Measurements from ENCODE around the gene POLA1. TPM values are rescaled to one million over a fixed set of nuclear protein-coding genes. Genes with fewer than 3 reads are reported as not detected.

Gene POLA1
- polyA plus RNA-seq, 1 experiment, result 2.2 TPM

GRCh38 chrX:24969812-24970211 is 276.1 kb downstream of the POLA1 start:
- DNase-seq (ENCODE audit: low read depth, low spot score), result no peak
- POLR2A ChIA-PET, result no interaction called here
- Histone ChIP-seq H3K9me3 (ENCODE audit: control insufficient read depth, insufficient read depth, low read length) (no peaks in the 10 kb centered on the region), H3K27me3 (ENCODE audit: control insufficient read depth, insufficient read depth, low read length) (no peaks in the 10 kb centered on the region), H3K4me3 (ENCODE audit: low read depth, low read length) (no peak overlapping the region), H3K27ac (ENCODE audit: low read depth, low read length) (no peak overlapping the region)
- no peak for TF ChIP-seq CTCF (IDR thresholded peaks at IDR 0.05; ENCODE audit: low read depth, low read length)
- CTCF ChIA-PET, result no interaction called here

GRCh38 chrX:24979081-24979480 is 285.4 kb downstream of the POLA1 start:
- CTCF ChIA-PET, result no interaction called here

GRCh38 chrX:24981030-24981429 is 287.3 kb downstream of the POLA1 start:
- DNase-seq (ENCODE audit: low read depth, low spot score), result no peak
- CTCF ChIA-PET, result no interaction called here

More at GRCh38 chrX:24979081-24979480, 285.4 kb downstream of the POLA1 start:
- no peak for DNase-seq (ENCODE audit: low read depth, low spot score)
- Histone ChIP-seq H3K9me3 (ENCODE audit: control insufficient read depth, insufficient read depth, low read length) (no peaks in the 10 kb centered on the region), H3K27ac (ENCODE audit: low read depth, low read length) (no peak overlapping the region), H3K4me3 (ENCODE audit: low read depth, low read length) (no peak overlapping the region), H3K27me3 (ENCODE audit: control insufficient read depth, insufficient read depth, low read length) (no peaks in the 10 kb centered on the region)
- POLR2A ChIA-PET, result no interaction called here
- no peak for TF ChIP-seq CTCF (IDR thresholded peaks at IDR 0.05; ENCODE audit: low read depth, low read length)

GRCh38 chrX:24982306-24982965 is 288.7 kb downstream of the POLA1 start:
- Histone ChIP-seq H3K9me3 (ENCODE audit: control insufficient read depth, insufficient read depth, low read length) (no peaks in the 10 kb centered on the region), H3K27ac (ENCODE audit: low read depth, low read length) (no peak overlapping the region), H3K4me3 (ENCODE audit: low read depth, low read length) (no peak overlapping the region), H3K27me3 (ENCODE audit: control insufficient read depth, insufficient read depth, low read length) (no peaks in the 10 kb centered on the region)
- ChIA-PET CTCF (no interaction called here), POLR2A (no interaction called here)
- TF ChIP-seq CTCF (IDR thresholded peaks at IDR 0.05; ENCODE audit: low read depth, low read length), result no peak
- DNase-seq (ENCODE audit: low read depth, low spot score), result no peak

More at GRCh38 chrX:24981030-24981429, 287.3 kb downstream of the POLA1 start:
- POLR2A ChIA-PET, result no interaction called here
- no peak for TF ChIP-seq CTCF (IDR thresholded peaks at IDR 0.05; ENCODE audit: low read depth, low read length)
- Histone ChIP-seq H3K27me3 (ENCODE audit: control insufficient read depth, insufficient read depth, low read length) (no peaks in the 10 kb centered on the region), H3K27ac (ENCODE audit: low read depth, low read length) (no peak overlapping the region), H3K9me3 (ENCODE audit: control insufficient read depth, insufficient read depth, low read length) (no peaks in the 10 kb centered on the region), H3K4me3 (ENCODE audit: low read depth, low read length) (no peak overlapping the region)

GRCh38 chrX:24983931-24984330 is 290.2 kb downstream of the POLA1 start:
- CTCF ChIA-PET, result no interaction called here
- no peak overlapping the region for H3K27ac ChIP-seq (ENCODE audit: low read depth, low read length)
- no peak overlapping the region for H3K4me3 ChIP-seq (ENCODE audit: low read depth, low read length)
- TF ChIP-seq CTCF (IDR thresholded peaks at IDR 0.05; ENCODE audit: low read depth, low read length), result no peak
- no peak for DNase-seq (ENCODE audit: low read depth, low spot score)
- H3K9me3 ChIP-seq (ENCODE audit: control insufficient read depth, insufficient read depth, low read length), result no peaks in the 10 kb centered on the region
- POLR2A ChIA-PET, result no interaction called here
- no peaks in the 10 kb centered on the region for H3K27me3 ChIP-seq (ENCODE audit: control insufficient read depth, insufficient read depth, low read length)

Data from AG04450 (cell line).